OCI-LY3 (cell line): Measurements from ENCODE around the gene ITIH3.

ENCODE experiments used
- H2AFZ ChIP-seq: fragments of 200-600, 300-600 bp; shearing (Covaris generic); 2 replicates; pipeline ENCODE4 v1.6.0; 2014; ENCODE audit warnings: antibody characterized with exemption, low read depth, low read length
- H3K27ac ChIP-seq: fragments of 200-600, 300-600 bp; sonication (generic); 2 replicates; pipeline ENCODE4 v1.5.1; 2014; ENCODE audit warnings: mild to moderate bottlenecking, low read length, moderate library complexity, mixed read lengths
- H3K27me3 ChIP-seq: fragments of 200-600, 300-600 bp; sonication (generic); 2 replicates; pipeline ENCODE4 v1.6.1; 2014; ENCODE audit warnings: low read depth, low read length, mixed read lengths
- H3K36me3 ChIP-seq: fragments of 200-600, 300-600 bp; sonication (generic); replicated peaks from 2 replicates; pipeline ENCODE3; 2014; ENCODE audit warnings: low read depth, low read length, mixed read lengths
- H3K4me1 ChIP-seq: fragments of 300-600, 200-600 bp; sonication (generic); 2 replicates; pipeline ENCODE4 v1.6.1; 2014; ENCODE audit warnings: low read length, mixed read lengths
- H3K4me2 ChIP-seq: fragments of 200-600, 300-600 bp; sonication (generic); 2 replicates; pipeline ENCODE4 v1.6.1; 2014; ENCODE audit warnings: low read length, mixed read lengths
- H3K4me3 ChIP-seq: fragments of 300-600, 200-600 bp; sonication (generic); 2 replicates; pipeline ENCODE4 v1.5.1; 2014; ENCODE audit warnings: antibody characterized with exemption, mild to moderate bottlenecking, low read length, moderate library complexity
- H3K79me2 ChIP-seq: fragments of 300-600, 200-600 bp; shearing (Covaris generic); 2 replicates; pipeline ENCODE4 v1.6.1; 2014; ENCODE audit warnings: mild to moderate bottlenecking, low read length, mixed read lengths
- H3K9ac ChIP-seq: fragments of 300-600, 200-600 bp; shearing (Covaris generic); 2 replicates; pipeline ENCODE4 v1.6.0; 2014; ENCODE audit warnings: mild to moderate bottlenecking, low read length, moderate library complexity
- H3K9me3 ChIP-seq: fragments of 200-600, 300-600 bp; shearing (Covaris generic); 2 replicates; pipeline ENCODE4 v1.6.1; 2014; ENCODE audit warnings: low read length, mixed read lengths; ENCODE audit not compliant: insufficient read depth
- H4K20me1 ChIP-seq: fragments of 200-600, 300-600 bp; sonication (generic); 2 replicates; pipeline ENCODE4 v1.6.1; 2016; ENCODE audit warnings: low read length, mixed read lengths; ENCODE audit not compliant: insufficient read depth
- CTCF ChIP-seq: fragments of 200-600, 300-600 bp; sonication (generic); IDR thresholded peaks from 2 replicates; pipeline ENCODE4 v1.5.1; 2014; ENCODE audit warnings: antibody characterized with exemption, low read length, low read depth
- EZH2phosphoT487 ChIP-seq: fragments of 200-600 bp; shearing (Covaris generic); IDR thresholded peaks from 2 replicates; pipeline ENCODE4 v1.6.1; 2018; ENCODE audit warnings: antibody characterized with exemption, mixed run types, low read depth

The ITIH3 gene

GRCh38 chr3:52827866-52828376 is 33.3 kb downstream of the ITIH3 start:
- Histone ChIP-seq H3K4me3 (no peak overlapping the region), H3K27me3 (no peaks in the 10 kb centered on the region), H3K4me2 (no peak overlapping the region), H3K27ac (no peak overlapping the region), H3K79me2 (no peaks in the 10 kb centered on the region), H3K36me3 (no peaks in the 10 kb centered on the region), H2AFZ (no peak overlapping the region), H3K9me3 (no peaks in the 10 kb centered on the region), H4K20me1 (no peaks in the 10 kb centered on the region), H3K9ac (no peak overlapping the region), H3K4me1 (no peaks in the 10 kb centered on the region)
- TF ChIP-seq CTCF = no peak
- TF ChIP-seq EZH2phosphoT487 = no peak

- Histone ChIP-seq H3K36me3 (no peaks in the 10 kb centered on the region), H3K9ac (no peak overlapping the region), H4K20me1 (no peaks in the 10 kb centered on the region), H3K27ac (no peak overlapping the region), H3K4me1 (no peaks in the 10 kb centered on the region), H3K4me3 (no peak overlapping the region), H3K27me3 (no peaks in the 10 kb centered on the region), H3K79me2 (no peaks in the 10 kb centered on the region), H2AFZ (no peak overlapping the region), H3K9me3 (no peaks in the 10 kb centered on the region), H3K4me2 (no peak overlapping the region)
- TF ChIP-seq CTCF = no peak
- no peak for TF ChIP-seq EZH2phosphoT487
Observed at GRCh38 chr3:52829482-52829881, 34.9 kb downstream of the ITIH3 start.

- no peak overlapping the region for H3K9ac ChIP-seq
- H3K4me1 ChIP-seq = no peaks in the 10 kb centered on the region
- no peaks in the 10 kb centered on the region for H3K36me3 ChIP-seq
- H3K4me3 ChIP-seq = no peak overlapping the region
- no peak for TF ChIP-seq CTCF
- no peak for TF ChIP-seq EZH2phosphoT487
- H4K20me1 ChIP-seq = no peaks in the 10 kb centered on the region
- H2AFZ ChIP-seq = no peak overlapping the region
- H3K27ac ChIP-seq = no peak overlapping the region
- H3K4me2 ChIP-seq = no peak overlapping the region
- no peaks in the 10 kb centered on the region for H3K79me2 ChIP-seq
- H3K27me3 ChIP-seq = no peaks in the 10 kb centered on the region
- no peaks in the 10 kb centered on the region for H3K9me3 ChIP-seq
Observed at GRCh38 chr3:52829906-52830463, 35.4 kb downstream of the ITIH3 start.

DNA sequence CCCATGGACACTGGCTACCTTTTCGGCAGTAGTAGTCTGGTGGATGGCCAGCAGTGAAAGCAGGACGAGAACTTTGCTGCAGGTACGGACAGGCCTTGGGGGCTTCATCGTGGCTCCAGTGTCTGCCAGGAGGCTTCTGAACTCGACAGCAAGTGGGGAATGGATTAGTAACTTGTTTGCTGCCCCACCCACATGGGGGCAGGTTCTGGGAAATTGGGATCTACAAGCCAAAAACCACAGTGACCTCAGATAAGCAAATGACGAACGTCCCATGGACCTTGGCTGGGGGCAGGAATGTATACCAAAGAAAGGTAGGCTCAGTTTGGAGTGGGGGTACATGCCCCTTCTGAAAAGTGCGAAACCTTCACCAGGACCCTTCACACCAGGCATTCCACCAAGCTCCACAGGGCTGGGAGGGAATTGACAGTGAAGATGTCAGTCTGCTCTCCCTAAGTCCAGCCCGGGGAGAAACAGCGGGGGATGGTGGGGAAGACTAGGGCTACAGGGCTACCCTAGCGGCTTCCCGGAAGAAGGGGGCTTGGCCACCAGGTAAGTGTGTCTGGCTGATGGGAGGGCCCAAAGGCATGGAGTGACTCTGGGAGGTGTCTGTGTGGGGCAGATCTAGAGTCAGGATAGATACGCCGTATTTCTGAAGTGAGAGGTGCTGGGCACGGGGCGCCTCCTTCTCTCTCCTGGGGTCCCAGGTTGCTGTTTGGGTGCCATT is 36.1 kb downstream of the ITIH3 start, which contains the start of gene ITIH4:
Gene ITIH4 (minus strand): TSS at position 138 of the 724 bp plus-strand sequence. CDS start 30 bp downstream, at position 108.
- Histone ChIP-seq H3K4me1 (no peaks in the 10 kb centered on the region), H3K27ac (no peak within 1 kb of the TSS), H4K20me1 (no peaks in the 10 kb centered on the region), H3K27me3 (no peaks in the 10 kb centered on the region), H3K4me3 (no peak within 1 kb of the TSS), H3K9ac (no peak within 1 kb of the TSS), H3K4me2 (no peak within 1 kb of the TSS), H3K79me2 (no peaks in the 10 kb centered on the region), H3K36me3 (no peaks in the 10 kb centered on the region), H3K9me3 (no peaks in the 10 kb centered on the region), H2AFZ (no peak within 1 kb of the TSS)
- TF ChIP-seq CTCF = no peak
- no peak for TF ChIP-seq EZH2phosphoT487
